Left colon (tissue), 2 donors: ENCODE results near the gene CENPB. TPM values are rescaled to one million over a fixed set of nuclear protein-coding genes. Genes with fewer than 3 reads are reported as not detected.
A peak's percentile ranks its signal among the peaks of the same experiment; 100 is the strongest.

Experiments
- ATAC-seq: fragments of 200-7000 bp; cut with Tn5 transposase; one replicate; pipeline ENCODE4 v1.9.1; 2020; ENCODE audit warnings: mild to moderate bottlenecking, moderate library complexity
- DNase-seq, 2 donors: peaks; one replicate each; pipeline ENCODE4 v3.0.0-alpha.2; 2020
- intact Hi-C, 2 donors: fragments of 100-400 bp; cut with DNase I in 1 of 2; cut with micrococcal nuclease in 1 of 2; formaldehyde crosslinking; loops; one replicate each; pipeline versions ENCODE4 v1.11.2 to v1.14.0; 2022; cut with DNase I, micrococcal nuclease
- total RNA-seq, 2 donors: library from RNA; stranded (reverse); fragmentation: NEBNext Ultra II Directional; extraction: Animal tissue kit (Norgen Biotek cat#: 25700); gene quantifications; one replicate each; pipeline ENCODE4 v1.2.1, GENCODE V29; 2021
- donor health status: DM: no; HTN: no; CAD: no.
- donor health status: DM: yes; HTN: yes; CAD: no.

CENPB gene
- total RNA-seq, 2 donors from 2014 or later, result 80.5 to 82.2 TPM

- ATAC-seq, result no peak
- DNase-seq, result no peak
- intact Hi-C loops, result no loop called here
Observed at GRCh38 chr20:3741836-3742458, 44.6 kb downstream of the CENPB start.

- no peak for DNase-seq
- intact Hi-C loops, result no loop called here
- no peak for ATAC-seq
Observed at GRCh38 chr20:3740615-3741301, 45.8 kb downstream of the CENPB start.

- intact Hi-C loops, result no loop called here
- DNase-seq, result no peak
- ATAC-seq, result no peak
Observed at GRCh38 chr20:3739926-3740451, 46.6 kb downstream of the CENPB start.

DNA sequence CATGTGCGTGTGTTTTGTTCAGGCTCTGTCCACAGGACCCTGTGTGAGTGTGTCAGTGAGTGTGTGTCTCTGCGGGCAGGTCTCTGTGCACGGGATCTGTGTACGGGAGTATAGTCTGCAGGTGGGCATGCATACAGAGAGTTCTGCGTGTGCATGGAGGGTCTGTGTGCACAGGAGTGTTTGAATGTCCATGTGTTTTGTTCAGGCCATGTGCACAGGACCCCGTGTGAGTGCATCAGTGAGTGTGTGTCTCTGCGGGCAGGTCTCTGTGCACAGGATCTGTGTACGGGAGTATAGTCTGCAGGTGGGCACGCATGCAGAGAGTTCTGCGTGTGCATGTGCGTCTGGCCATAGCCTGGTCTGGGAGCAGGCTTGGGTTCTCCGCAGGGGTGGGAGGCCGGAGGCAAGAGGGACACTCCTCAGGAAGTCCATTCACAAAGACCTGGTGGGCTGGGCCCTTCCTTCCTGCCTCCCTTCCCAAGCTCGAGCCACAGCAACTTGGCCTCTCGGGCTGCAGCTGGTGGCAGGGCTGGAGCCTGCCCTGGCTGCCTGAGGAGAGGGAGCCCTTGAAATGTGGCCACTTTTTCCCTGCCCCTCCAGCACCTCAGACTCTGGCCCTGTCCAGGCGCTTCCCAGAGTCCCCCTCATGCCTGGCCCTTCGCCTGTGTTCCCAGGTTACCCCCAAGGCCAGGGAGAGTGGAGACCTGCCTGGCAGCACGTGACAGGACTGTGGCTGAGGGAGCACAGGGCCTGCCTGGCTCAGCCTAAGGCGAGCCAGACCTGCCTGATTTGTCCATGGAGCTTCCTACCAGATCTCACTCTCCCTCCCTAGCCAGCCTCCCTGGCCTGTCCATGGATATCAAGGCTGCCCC, 47.2 kb downstream of the CENPB start:
- intact Hi-C loops, result no loop called here
- ATAC-seq (no peak), DNase-seq (no peak)

DNA sequence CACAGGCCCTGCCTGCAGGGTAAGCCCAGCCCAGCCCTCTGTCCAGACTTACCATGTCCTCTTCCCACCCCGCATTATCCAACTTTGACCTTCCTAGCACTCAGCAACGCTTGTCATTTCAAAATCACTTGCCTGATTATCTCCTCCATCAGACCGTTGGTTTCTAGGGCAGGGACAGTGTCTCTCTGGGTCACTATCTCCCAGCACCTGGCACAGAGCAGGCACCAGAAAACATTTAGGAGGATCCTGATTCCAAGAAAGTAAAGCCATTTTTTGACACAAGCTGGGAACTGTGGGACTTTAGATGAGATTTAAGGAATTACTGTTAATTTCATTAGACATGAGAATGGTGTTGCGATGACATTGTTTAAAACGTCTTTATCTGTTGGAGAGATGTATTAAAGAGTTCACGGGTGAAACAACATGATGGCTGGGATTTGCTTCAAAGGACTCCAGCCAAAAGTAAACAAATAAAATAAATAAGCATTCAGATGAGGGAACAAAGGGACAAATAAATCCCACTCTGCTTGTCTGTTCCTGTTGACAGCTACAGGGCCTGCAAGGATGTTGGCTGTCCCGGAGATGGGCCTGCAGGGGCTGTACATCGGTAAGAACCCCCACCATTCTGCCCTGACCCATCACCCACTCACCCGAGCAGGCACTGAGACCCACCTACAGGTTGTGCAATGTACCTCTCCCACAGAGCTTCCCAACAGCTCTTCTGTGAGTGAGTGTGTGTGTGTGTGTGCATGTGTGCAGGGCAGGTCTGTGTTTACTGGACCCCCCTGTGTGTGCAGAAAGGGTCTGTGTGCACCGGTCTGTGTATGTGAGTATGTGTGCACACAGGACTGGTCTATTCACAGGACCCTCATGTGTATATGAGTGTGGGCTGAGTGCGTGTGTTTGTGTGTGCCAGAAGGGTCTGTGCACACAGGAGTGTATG, 48.2 kb downstream of the CENPB start:
- DNase-seq, result no peak
- intact Hi-C loops, result no loop called here
- no peak for ATAC-seq

GRCh38 chr20:3735768-3736167, 50.8 kb downstream of the CENPB start:
- ATAC-seq (peak; percentile 63), DNase-seq (no peak)
- intact Hi-C loops, result no loop called here

GRCh38 chr20:3734111-3734843, 52.3 kb downstream of the CENPB start:
- DNase-seq, result peak in 1 of 2 donors; percentile 66
- ATAC-seq, result peak; percentile 79
- intact Hi-C loops, result no loop called here

Other genes with a start within 250 kb of the CENPB start
- gene GFRA4, start 123.3 kb downstream of the CENPB start, total RNA-seq, result not detected
- 10 to 100 TPM in 1 of 2 donors, 1 to 10 TPM in 1; 6.4 to 20.7 TPM for gene ADAM33, start 104.7 kb downstream of the CENPB start, total RNA-seq
- gene SIGLEC1, start 74.1 kb downstream of the CENPB start, total RNA-seq, result 10 to 100 TPM in 1 of 2 donors, 1 to 10 TPM in 1; 3.1 to 10.4 TPM
- gene HSPA12B, start 54.1 kb downstream of the CENPB start, total RNA-seq, result 1 to 10 TPM; 2.3 to 2.5 TPM
- gene ADISSP, start 19.0 kb downstream of the CENPB start, total RNA-seq, result 10 to 100 TPM; 13.3 to 19.8 TPM
- under 1 TPM in 1 of 2 donors, not detected in 1; 0.14 TPM for gene SPEF1, start 5.3 kb downstream of the CENPB start, total RNA-seq
- gene CDC25B, start 9.6 kb upstream of the CENPB start, total RNA-seq, result 10 to 100 TPM; 19.5 to 33.5 TPM
- 10 to 100 TPM; 14.2 to 19.3 TPM for gene AP5S1, start 33.8 kb upstream of the CENPB start, total RNA-seq
- 10 to 100 TPM; 72.1 to 74.0 TPM for gene MAVS, start 60.1 kb upstream of the CENPB start, total RNA-seq
- 10 to 100 TPM; 26.9 to 28.8 TPM for gene PANK2, start 102.6 kb upstream of the CENPB start, total RNA-seq
- gene RNF24, start 228.8 kb upstream of the CENPB start, total RNA-seq, result 1 to 10 TPM; 2.9 to 5.6 TPM